MCF 10A (cell line): Measurements from ENCODE around the gene PRDX1. TPM values are rescaled to one million over a fixed set of nuclear protein-coding genes. Genes with fewer than 3 reads are reported as not detected.
A peak's percentile ranks its signal among the peaks of the same experiment; 100 is the strongest.
"Not testable (repeated sequence)": the region's sequence is repeated elsewhere in the genome, so short reads cannot be mapped to it uniquely, and the experiment has no call there.

ENCODE experiments used
- BruUV-seq: library from RNA; stranded (reverse); fragments of 400-500 nt; replicated peaks from 2 replicates; lab custom pipeline; 2021; lab: Mats Ljungman, UMichigan
- CTCF ChIA-PET: fragments of 300-600 bp; sonication (Branson Sonifier 250); formaldehyde crosslinking; extraction: SDS; loops from one replicate; lab custom pipeline; 2021; ENCODE audit warnings: antibody characterized with exemption, inconsistent platforms; lab: Yijun Ruan, JAX
- POLR2A ChIA-PET: fragments of 300-600, 350-650 bp; sonication (Branson Sonifier 250); formaldehyde crosslinking; extraction: SDS; loops from one replicate; lab custom pipeline; 2020; ENCODE audit warnings: antibody characterized with exemption, inconsistent platforms; lab: Yijun Ruan, JAX
- DNase-seq: peaks from one replicate; pipeline ENCODE4 v3.0.0-alpha.2; 2018; ENCODE audit not compliant: unreplicated experiment
- H3K27ac Mint-ChIP-seq: one replicate; pipeline ENCODE4 v1.8.0; 2022; ENCODE audit warnings: mild to moderate bottlenecking, low read depth, mixed read lengths; ENCODE audit not compliant: unreplicated experiment
- H3K27me3 Mint-ChIP-seq: one replicate; pipeline ENCODE4 v1.8.0; 2022; ENCODE audit warnings: mixed read lengths; ENCODE audit not compliant: insufficient read depth, unreplicated experiment
- H3K36me3 Mint-ChIP-seq: one replicate; pipeline ENCODE4 v1.8.0; 2022; ENCODE audit warnings: mild to moderate bottlenecking, moderate library complexity, mixed read lengths; ENCODE audit not compliant: insufficient read depth, unreplicated experiment
- H3K4me1 Mint-ChIP-seq: one replicate; pipeline ENCODE4 v1.8.0; 2022; ENCODE audit warnings: mixed read lengths; ENCODE audit not compliant: insufficient read depth, unreplicated experiment
- H3K4me3 Mint-ChIP-seq: one replicate; pipeline ENCODE4 v1.8.0; 2022; ENCODE audit warnings: mild to moderate bottlenecking, moderate library complexity, mixed read lengths; ENCODE audit not compliant: unreplicated experiment
- H3K9me3 Mint-ChIP-seq: one replicate; pipeline ENCODE4 v1.8.0; 2022; ENCODE audit warnings: mixed read lengths; ENCODE audit not compliant: unreplicated experiment
- CTCF ChIP-seq: fragments of 200-600 bp; IDR thresholded peaks from one replicate; pipeline ENCODE4 v1.8.0; 2022; ENCODE audit warnings: antibody characterized with exemption, mild to moderate bottlenecking; ENCODE audit not compliant: unreplicated experiment
- intact Hi-C: fragments of 100-400 bp; cut with micrococcal nuclease; formaldehyde crosslinking; loops from 2 replicates; pipeline ENCODE4 v1.14.1; 2022
- total RNA-seq: library from RNA; stranded (reverse); gene quantifications from 2 replicates; pipeline ENCODE4 v1.2.3, GENCODE V29; 2022

PRDX1 gene
- total RNA-seq, 1 experiment from 2014 or later = 207 TPM

GRCh38 chr1:45522324-45523104 lies 830 bp upstream of the PRDX1 start:
- TF ChIP-seq CTCF = no peak
- Mint-ChIP-seq H3K27ac (peak overlapping the region; percentile 96), H3K36me3 (peaks cover 30% of the 10 kb centered on the region), H3K27me3 (no peaks in the 10 kb centered on the region), H3K4me1 (peaks cover 15% of the 10 kb centered on the region), H3K9me3 (no peaks in the 10 kb centered on the region), H3K4me3 (peak overlapping the region; percentile 92)
- intact Hi-C loops = no loop called here
- BruUV-seq = TSS peak; percentile 98
- no peak for DNase-seq
- POLR2A ChIA-PET = interaction anchor here (0.6 to 11.2 kb wide), 37 partner anchors 8 to 782 kb away, joined by 3 to 272 read pairs (median 5); partner anchors contain the start of genes AKR1A1, CCDC163, GPBP1L1 and MMACHC
- CTCF ChIA-PET = interaction anchor here (0.8 to 9.0 kb wide), 2 partner anchors 10 to 47 kb away, joined by 3 to 71 read pairs; no protein-coding TSS in a partner anchor

DNA sequence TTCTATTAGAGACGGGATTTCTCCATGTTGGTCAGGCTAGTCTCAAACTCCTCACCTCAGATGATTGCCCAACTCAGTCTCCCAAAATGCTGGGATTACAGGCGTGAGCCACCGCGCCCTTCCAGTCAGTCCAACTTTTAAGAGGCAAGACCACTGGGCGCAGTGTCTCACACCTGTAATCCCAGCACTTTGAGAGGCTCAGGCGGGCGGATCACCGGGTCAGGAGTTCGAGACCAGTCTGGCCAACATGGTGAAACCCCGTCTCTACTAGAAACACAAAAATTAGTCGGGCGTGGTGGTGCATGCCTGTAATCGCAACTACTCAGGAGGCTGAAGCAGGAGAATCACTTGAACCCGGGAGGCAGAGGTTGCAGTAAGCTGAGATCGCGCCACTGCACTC lies 1.9 kb downstream of the PRDX1 start:
- not testable (repeated sequence) for H3K9me3 Mint-ChIP-seq, H3K27me3 Mint-ChIP-seq, BruUV-seq
- peaks cover 15% of the 10 kb centered on the region for H3K4me1 Mint-ChIP-seq
- peak overlapping the region; percentile 96 for H3K27ac Mint-ChIP-seq
- intact Hi-C loops = loop anchor here (10.0 kb wide), 1 partner anchor 165 kb away; the partner anchor contains the start of genes GPBP1L1 and TMEM69
- POLR2A ChIA-PET = interaction anchor here (0.7 to 11.2 kb wide), 9 partner anchors 9 to 171 kb away, joined by 3 to 272 read pairs (median 5); partner anchors contain the start of genes AKR1A1, CCDC163, MMACHC and NASP
- H3K4me3 Mint-ChIP-seq = peak overlapping the region; percentile 92
- peaks cover 57% of the 10 kb centered on the region for H3K36me3 Mint-ChIP-seq
- CTCF ChIA-PET = interaction anchor here (0.9 to 9.0 kb wide), 2 partner anchors 50 to 162 kb away, joined by 3 to 71 read pairs; no protein-coding TSS in a partner anchor
- DNase-seq = peak; percentile 32

DNA sequence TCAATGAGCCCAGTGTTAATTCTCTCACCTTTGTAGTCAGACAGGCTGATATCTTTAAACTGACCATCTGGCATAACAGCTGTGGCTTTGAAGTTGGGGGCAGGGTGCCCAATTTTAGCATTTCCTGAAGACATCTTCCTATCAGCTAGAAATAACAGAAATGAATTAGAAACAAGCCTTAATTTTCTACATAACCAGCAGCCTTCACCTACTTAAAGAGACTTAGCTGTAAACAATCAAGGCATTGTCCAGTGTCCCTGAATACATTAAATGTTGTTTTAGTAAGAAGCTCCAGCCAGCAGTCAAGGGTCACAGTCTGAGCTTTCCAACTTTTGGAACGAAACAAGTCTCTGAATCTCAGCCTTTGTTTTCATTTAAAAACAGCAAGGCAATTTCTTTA lies 2.8 kb downstream of the PRDX1 start:
- H3K27ac Mint-ChIP-seq = peak overlapping the region; percentile 16
- H3K4me1 Mint-ChIP-seq = peaks cover 15% of the 10 kb centered on the region
- no peaks in the 10 kb centered on the region for H3K9me3 Mint-ChIP-seq

GRCh38 chr1:45518366-45518765 lies 3.3 kb downstream of the PRDX1 start:
- ChIA-PET POLR2A (interaction anchor here (0.7 to 11.2 kb wide), 11 partner anchors 8 to 170 kb away, joined by 3 to 272 read pairs (median 4); partner anchors contain the start of genes AKR1A1, CCDC163, MMACHC and NASP), CTCF (interaction anchor here (0.9 to 9.0 kb wide), 2 partner anchors 17 to 51 kb away, joined by 4 to 71 read pairs; no protein-coding TSS in a partner anchor)
- BruUV-seq, H3K27ac Mint-ChIP-seq, H3K4me3 Mint-ChIP-seq, H3K27me3 Mint-ChIP-seq, H3K9me3 Mint-ChIP-seq, DNase-seq: not testable (repeated sequence)
- Mint-ChIP-seq H3K36me3 (peaks cover 68% of the 10 kb centered on the region), H3K4me1 (peaks cover 15% of the 10 kb centered on the region)
- intact Hi-C loops = loop anchor here (10.0 kb wide), 1 partner anchor 166 kb away; the partner anchor contains the start of genes GPBP1L1 and TMEM69

More for the DNA sequence above, 2.8 kb downstream of the PRDX1 start:
- ChIA-PET POLR2A (interaction anchor here (0.7 to 11.2 kb wide), 12 partner anchors 8 to 699 kb away, joined by 3 to 272 read pairs (median 4); partner anchors contain the start of genes AKR1A1, CCDC163, MMACHC and NASP), CTCF (interaction anchor here (9.0 kb wide), 1 partner anchor 51 kb away, joined by 71 read pairs; no protein-coding TSS in a partner anchor)
- no peak for DNase-seq
- peaks cover 65% of the 10 kb centered on the region for H3K36me3 Mint-ChIP-seq
- peak overlapping the region; percentile 92 for H3K4me3 Mint-ChIP-seq
- intact Hi-C loops = loop anchor here (10.0 kb wide), 1 partner anchor 166 kb away; the partner anchor contains the start of genes GPBP1L1 and TMEM69
- no peak for TF ChIP-seq CTCF
- H3K27me3 Mint-ChIP-seq = no peaks in the 10 kb centered on the region
- BruUV-seq = TSS peak; percentile 2
